Stimulated activated naive CD8-positive, alpha-beta T cell treated with anti-CD3 and anti-CD28 coated beads, Interleukin-15, Interleukin-2, amounts not matched to agents 100 ng/mL and 50 ng/mL, for 24 hours (primary cell): ENCODE measurements around the gene HADHB.
"Not testable (repeated sequence)": the region's sequence is repeated elsewhere in the genome, so short reads cannot be mapped to it uniquely, and the experiment has no call there.

Experiments used
- H3K27ac Mint-ChIP-seq: one replicate; pipeline ENCODE4 v1.8.0; 2021; ENCODE audit warnings: mild to moderate bottlenecking, mixed read lengths
- H3K27me3 Mint-ChIP-seq: one replicate; pipeline ENCODE4 v1.8.0; 2021; ENCODE audit warnings: mixed read lengths
- H3K36me3 Mint-ChIP-seq: one replicate; pipeline ENCODE4 v1.8.0; 2021; ENCODE audit warnings: low read depth, mixed read lengths
- H3K4me1 Mint-ChIP-seq: one replicate; pipeline ENCODE4 v1.8.0; 2021; ENCODE audit warnings: low read depth, mixed read lengths
- H3K4me3 Mint-ChIP-seq: one replicate; pipeline ENCODE4 v1.8.0; 2021; ENCODE audit warnings: mild to moderate bottlenecking, mixed read lengths
- H3K9me3 Mint-ChIP-seq: one replicate; pipeline ENCODE4 v1.8.0; 2021; ENCODE audit warnings: mixed read lengths

The HADHB gene

GRCh38 chr2:26324479-26324878, 79.7 kb downstream of the HADHB start:
- not testable (repeated sequence) for H3K27me3 Mint-ChIP-seq, H3K4me1 Mint-ChIP-seq, H3K36me3 Mint-ChIP-seq, H3K27ac Mint-ChIP-seq, H3K4me3 Mint-ChIP-seq, H3K9me3 Mint-ChIP-seq

- peaks cover 10% of the 10 kb centered on the region for H3K4me1 Mint-ChIP-seq
- H3K36me3 Mint-ChIP-seq, result no peaks in the 10 kb centered on the region
- H3K27ac Mint-ChIP-seq, result no peak overlapping the region
- no peaks in the 10 kb centered on the region for H3K27me3 Mint-ChIP-seq
- H3K9me3 Mint-ChIP-seq, result no peaks in the 10 kb centered on the region
- no peak overlapping the region for H3K4me3 Mint-ChIP-seq
These were observed 80.2 kb downstream of the HADHB start for GRCh38 chr2:26324903-26325302.

- Mint-ChIP-seq H3K9me3 (no peaks in the 10 kb centered on the region), H3K36me3 (no peaks in the 10 kb centered on the region), H3K4me3 (no peak overlapping the region), H3K27me3 (no peaks in the 10 kb centered on the region), H3K4me1 (peaks cover 14% of the 10 kb centered on the region), H3K27ac (no peak overlapping the region)
These were observed 81.1 kb downstream of the HADHB start for GRCh38 chr2:26325851-26326250.

- Mint-ChIP-seq H3K27ac (no peak overlapping the region), H3K9me3 (no peaks in the 10 kb centered on the region), H3K4me1 (peaks cover 14% of the 10 kb centered on the region), H3K27me3 (no peaks in the 10 kb centered on the region), H3K36me3 (no peaks in the 10 kb centered on the region), H3K4me3 (no peak overlapping the region)
These were observed 81.8 kb downstream of the HADHB start for GRCh38 chr2:26326514-26326913.

GRCh38 chr2:26327291-26328272, 82.8 kb downstream of the HADHB start:
- Mint-ChIP-seq H3K36me3 (no peaks in the 10 kb centered on the region), H3K4me1 (peaks cover 14% of the 10 kb centered on the region), H3K9me3 (no peaks in the 10 kb centered on the region), H3K27ac (no peak overlapping the region), H3K4me3 (no peak overlapping the region), H3K27me3 (no peaks in the 10 kb centered on the region)

- not testable (repeated sequence) for H3K27ac Mint-ChIP-seq, H3K9me3 Mint-ChIP-seq, H3K36me3 Mint-ChIP-seq
These were observed 84.3 kb downstream of the HADHB start for GRCh38 chr2:26329083-26329482.

GRCh38 chr2:26330114-26330549, 85.4 kb downstream of the HADHB start:
- no peaks in the 10 kb centered on the region for H3K36me3 Mint-ChIP-seq
- H3K4me1 Mint-ChIP-seq, result peaks cover 14% of the 10 kb centered on the region
- H3K9me3 Mint-ChIP-seq, result no peaks in the 10 kb centered on the region
- H3K4me3 Mint-ChIP-seq, result no peak overlapping the region
- H3K27me3 Mint-ChIP-seq, result no peaks in the 10 kb centered on the region
- no peak overlapping the region for H3K27ac Mint-ChIP-seq

More at GRCh38 chr2:26329083-26329482, 84.3 kb downstream of the HADHB start:
- not testable (repeated sequence) for H3K4me3 Mint-ChIP-seq, H3K27me3 Mint-ChIP-seq
- peaks cover 14% of the 10 kb centered on the region for H3K4me1 Mint-ChIP-seq

- Mint-ChIP-seq H3K9me3 (no peaks in the 10 kb centered on the region), H3K36me3 (no peaks in the 10 kb centered on the region), H3K4me3 (no peak overlapping the region), H3K27ac (no peak overlapping the region), H3K27me3 (no peaks in the 10 kb centered on the region), H3K4me1 (peaks cover 14% of the 10 kb centered on the region)
These were observed 85.9 kb downstream of the HADHB start for GRCh38 chr2:26330604-26331003.

GRCh38 chr2:26331321-26331720, 86.6 kb downstream of the HADHB start:
- H3K36me3 Mint-ChIP-seq, H3K27ac Mint-ChIP-seq, H3K4me1 Mint-ChIP-seq, H3K27me3 Mint-ChIP-seq, H3K4me3 Mint-ChIP-seq, H3K9me3 Mint-ChIP-seq: not testable (repeated sequence)

- H3K4me3 Mint-ChIP-seq, result no peak overlapping the region
- no peaks in the 10 kb centered on the region for H3K9me3 Mint-ChIP-seq
- H3K4me1 Mint-ChIP-seq, result peaks cover 17% of the 10 kb centered on the region
- no peaks in the 10 kb centered on the region for H3K36me3 Mint-ChIP-seq
- no peak overlapping the region for H3K27ac Mint-ChIP-seq
- H3K27me3 Mint-ChIP-seq, result no peaks in the 10 kb centered on the region
These were observed 88.6 kb downstream of the HADHB start for GRCh38 chr2:26333293-26333692.

GRCh38 chr2:26335231-26335630, 90.5 kb downstream of the HADHB start:
- H3K36me3 Mint-ChIP-seq, result no peaks in the 10 kb centered on the region
- H3K9me3 Mint-ChIP-seq, result no peaks in the 10 kb centered on the region
- H3K4me1 Mint-ChIP-seq, result peaks cover 11% of the 10 kb centered on the region
- no peaks in the 10 kb centered on the region for H3K27me3 Mint-ChIP-seq
- H3K27ac Mint-ChIP-seq, result no peak overlapping the region
- no peak overlapping the region for H3K4me3 Mint-ChIP-seq

- no peaks in the 10 kb centered on the region for H3K9me3 Mint-ChIP-seq
- no peak overlapping the region for H3K4me3 Mint-ChIP-seq
- no peaks in the 10 kb centered on the region for H3K27me3 Mint-ChIP-seq
- H3K4me1 Mint-ChIP-seq, result peaks cover 16% of the 10 kb centered on the region
- H3K27ac Mint-ChIP-seq, result peak overlapping the region; percentile 45
- no peaks in the 10 kb centered on the region for H3K36me3 Mint-ChIP-seq
These were observed 92.0 kb downstream of the HADHB start for GRCh38 chr2:26336719-26337118.

GRCh38 chr2:26337298-26337697, 92.6 kb downstream of the HADHB start:
- Mint-ChIP-seq H3K36me3 (no peaks in the 10 kb centered on the region), H3K27ac (no peak overlapping the region), H3K9me3 (no peaks in the 10 kb centered on the region), H3K27me3 (no peaks in the 10 kb centered on the region), H3K4me3 (no peak overlapping the region), H3K4me1 (peaks cover 16% of the 10 kb centered on the region)
